WTC11 (cell line): ENCODE measurements around the gene NAB2. TPM values are rescaled to one million over a fixed set of nuclear protein-coding genes. Genes with fewer than 3 reads are reported as not detected.

Experiments
- ATAC-seq: fragments of 200-7000 bp; cut with Tn5 transposase; 2 replicates; pipeline ENCODE4 v1.10.0; 2021; ENCODE audit warnings: mild to moderate bottlenecking, moderate library complexity
- CTCF ChIA-PET: fragments of 300-600 bp; sonication (Branson Sonifier 250); formaldehyde crosslinking; loops from one replicate; lab custom pipeline; 2021; ENCODE audit warnings: antibody characterized with exemption; lab: Charles Lee
- POLR2A ChIA-PET: fragments of 350-600 bp; sonication (Branson Sonifier 250); formaldehyde crosslinking; loops from one replicate; lab custom pipeline; 2021; ENCODE audit warnings: antibody characterized with exemption; lab: Charles Lee
- DNase-seq: peaks from one replicate; pipeline ENCODE4 v3.0.0; 2021; ENCODE audit warnings: low spot score
- H3K27ac Mint-ChIP-seq: 2 replicates; pipeline ENCODE4 v1.8.0; 2021; ENCODE audit warnings: mixed read lengths
- H3K27me3 Mint-ChIP-seq: 2 replicates; pipeline ENCODE4 v1.8.0; 2021; ENCODE audit warnings: low read depth, mild to moderate bottlenecking, moderate library complexity, mixed read lengths
- H3K36me3 Mint-ChIP-seq: 2 replicates; pipeline ENCODE4 v1.8.0; 2021; ENCODE audit warnings: mixed read lengths
- H3K4me1 Mint-ChIP-seq: 2 replicates; pipeline ENCODE4 v1.8.0; 2022; ENCODE audit warnings: mixed read lengths
- H3K4me3 Mint-ChIP-seq: 2 replicates; pipeline ENCODE4 v1.8.0; 2021; ENCODE audit warnings: mild to moderate bottlenecking, moderate library complexity, mixed read lengths
- H3K9me3 Mint-ChIP-seq: 2 replicates; pipeline ENCODE4 v1.8.0; 2021; ENCODE audit warnings: mixed read lengths
- CDX4 ChIP-seq: fragments of 250-450 bp; sonication (Bioruptor Pico); IDR thresholded peaks from 2 replicates; pipeline ENCODE4 v1.9.0; 2021; ENCODE audit warnings: moderate library complexity, mild to moderate bottlenecking, inconsistent platforms, borderline replicate concordance
- CREB1 ChIP-seq: sonication (generic); formaldehyde crosslinking; IDR thresholded peaks from 2 replicates; pipeline ENCODE4 v1.8.0; 2023; ENCODE audit warnings: mild to moderate bottlenecking, missing genetic modification reagents
- CREM ChIP-seq: sonication (generic); formaldehyde crosslinking; IDR thresholded peaks from 2 replicates; pipeline ENCODE4 v1.8.1; 2022; ENCODE audit warnings: mild to moderate bottlenecking, missing genetic modification reagents, moderate library complexity
- E2F4 ChIP-seq: sonication (generic); formaldehyde crosslinking; IDR thresholded peaks from 2 replicates; pipeline ENCODE4 v1.8.1; 2022; ENCODE audit warnings: low read depth, mild to moderate bottlenecking, moderate library complexity, missing genetic modification reagents, borderline replicate concordance
- ELF4 ChIP-seq: sonication (generic); formaldehyde crosslinking; IDR thresholded peaks from 2 replicates; pipeline ENCODE4 v1.8.1; 2022; ENCODE audit warnings: low read depth, mild to moderate bottlenecking, moderate library complexity, missing genetic modification reagents
- EMX1 ChIP-seq: fragments of 250-450 bp; sonication (Bioruptor Pico); IDR thresholded peaks from 2 replicates; pipeline ENCODE4 v1.8.0; 2021; ENCODE audit warnings: mild to moderate bottlenecking
- ESRRA ChIP-seq: sonication (generic); formaldehyde crosslinking; IDR thresholded peaks from 2 replicates; pipeline ENCODE4 v1.8.1; 2022; ENCODE audit warnings: mild to moderate bottlenecking, missing genetic modification reagents, borderline replicate concordance
- ETV6 ChIP-seq: sonication (generic); formaldehyde crosslinking; IDR thresholded peaks from 2 replicates; pipeline ENCODE4 v1.8.1; 2022; ENCODE audit warnings: mild to moderate bottlenecking, missing genetic modification reagents
- HMGXB4 ChIP-seq: sonication (generic); formaldehyde crosslinking; IDR thresholded peaks from 2 replicates; pipeline ENCODE4 v1.8.1; 2023; ENCODE audit warnings: mild to moderate bottlenecking, moderate library complexity, missing genetic modification reagents
- IRF1 ChIP-seq: sonication (generic); formaldehyde crosslinking; IDR thresholded peaks from 2 replicates; pipeline ENCODE4 v1.8.0; 2023; ENCODE audit warnings: missing genetic modification reagents
- IRF2 ChIP-seq: sonication (generic); formaldehyde crosslinking; IDR thresholded peaks from 2 replicates; pipeline ENCODE4 v1.8.0; 2022; ENCODE audit warnings: low read depth, missing genetic modification reagents, borderline replicate concordance
- JUN ChIP-seq: sonication (generic); formaldehyde crosslinking; IDR thresholded peaks from 2 replicates; pipeline ENCODE4 v1.8.0; 2023; ENCODE audit warnings: mild to moderate bottlenecking, missing genetic modification reagents
- MYBL2 ChIP-seq: sonication (generic); formaldehyde crosslinking; IDR thresholded peaks from 2 replicates; pipeline ENCODE4 v1.8.1; 2023; ENCODE audit warnings: mild to moderate bottlenecking, moderate library complexity, missing genetic modification reagents
- NFATC4 ChIP-seq: fragments of 250-450 bp; sonication (Bioruptor Pico); IDR thresholded peaks from 2 replicates; pipeline ENCODE4 v1.9.0; 2021; ENCODE audit warnings: mild to moderate bottlenecking
- NR1H2 ChIP-seq: sonication (generic); formaldehyde crosslinking; IDR thresholded peaks from 2 replicates; pipeline ENCODE4 v1.9.0; 2021; ENCODE audit warnings: mild to moderate bottlenecking, moderate library complexity, missing genetic modification reagents
- NR3C1 ChIP-seq: sonication (generic); formaldehyde crosslinking; conservative IDR thresholded peaks from 2 replicates; pipeline ENCODE4 v1.8.1; 2023; ENCODE audit warnings: low read depth, mild to moderate bottlenecking, missing genetic modification reagents
- SMAD4 ChIP-seq: sonication (generic); formaldehyde crosslinking; IDR thresholded peaks from 2 replicates; pipeline ENCODE4 v1.8.0; 2022; ENCODE audit warnings: mild to moderate bottlenecking, missing genetic modification reagents
- SOX15 ChIP-seq: fragments of 250-450 bp; sonication (Bioruptor Pico); IDR thresholded peaks from 2 replicates; pipeline ENCODE4 v1.9.0; 2021; ENCODE audit warnings: mild to moderate bottlenecking
- TCF7 ChIP-seq: sonication (generic); formaldehyde crosslinking; IDR thresholded peaks from 2 replicates; pipeline ENCODE4 v1.8.0; 2022; ENCODE audit warnings: mild to moderate bottlenecking, low read depth, missing genetic modification reagents, moderate library complexity
- ZNF138 ChIP-seq: sonication (generic); formaldehyde crosslinking; conservative IDR thresholded peaks from 2 replicates; pipeline ENCODE4 v1.8.1; 2022; ENCODE audit warnings: mild to moderate bottlenecking, moderate library complexity, missing genetic modification reagents
- ZNF219 ChIP-seq: sonication (generic); formaldehyde crosslinking; IDR thresholded peaks from 2 replicates; pipeline ENCODE4 v1.8.0; 2023; ENCODE audit warnings: missing genetic modification reagents, mild to moderate bottlenecking, borderline replicate concordance
- ZNF317 ChIP-seq: sonication (generic); formaldehyde crosslinking; IDR thresholded peaks from 2 replicates; pipeline ENCODE4 v1.8.1; 2023; ENCODE audit warnings: low read depth, mild to moderate bottlenecking, moderate library complexity, missing genetic modification reagents, borderline replicate concordance
- ZNF396 ChIP-seq: fragments of 250-450 bp; sonication (Bioruptor Pico); IDR thresholded peaks from 2 replicates; pipeline ENCODE4 v1.8.0; 2021; ENCODE audit warnings: mild to moderate bottlenecking, moderate library complexity, borderline replicate concordance
- ZNF532 ChIP-seq: fragments of 250-450 bp; sonication (Bioruptor Pico); IDR thresholded peaks from 2 replicates; pipeline ENCODE4 v1.9.0; 2021; ENCODE audit warnings: mild to moderate bottlenecking, borderline replicate concordance
- total RNA-seq: library from RNA; stranded (reverse); gene quantifications from 3 replicates; pipeline ENCODE4 v1.2.3, GENCODE V29; 2021

Gene NAB2
- total RNA-seq, 1 experiment from 2014 or later, result 20.5 TPM

- H3K36me3 Mint-ChIP-seq, result no peaks in the 10 kb centered on the region
- ATAC-seq (no peak), DNase-seq (no peak)
- ChIA-PET POLR2A (no interaction called here), CTCF (interaction anchor here (0.6 to 1.4 kb wide), 8 partner anchors 9 to 202 kb away, joined by 3 to 7 read pairs (median 3); partner anchors contain the start of gene STAT6)
- no peaks in the 10 kb centered on the region for H3K9me3 Mint-ChIP-seq
- H3K4me3 Mint-ChIP-seq, result no peak overlapping the region
- H3K27ac Mint-ChIP-seq, result no peak overlapping the region
- peaks cover 8% of the 10 kb centered on the region for H3K4me1 Mint-ChIP-seq
- H3K27me3 Mint-ChIP-seq, result peaks cover 10% of the 10 kb centered on the region; the same call in 1 of the 2 replicates
- TF ChIP-seq IRF1 (CRISPR knock-in tag) (no peak), NFATC4 (no peak), IRF2 (CRISPR knock-in tag) (no peak), MYBL2 (no peak), EMX1 (CRISPR knock-in tag) (no peak), ZNF219 (CRISPR knock-in tag) (no peak), TCF7 (CRISPR knock-in tag) (no peak), CREB1 (CRISPR knock-in tag) (no peak), NR3C1 (CRISPR knock-in tag) (no peak), ZNF317 (CRISPR knock-in tag) (no peak), CDX4 (CRISPR knock-in tag) (no peak), JUN (CRISPR knock-in tag) (no peak), ZNF532 (CRISPR knock-in tag) (no peak), ELF4 (CRISPR knock-in tag) (no peak), ZNF396 (CRISPR knock-in tag) (no peak), NR1H2 (no peak), HMGXB4 (no peak), ETV6 (CRISPR knock-in tag) (no peak)
Observed at GRCh38 chr12:57040750-57041149, 48.2 kb upstream of the NAB2 start.

- DNase-seq (no peak), ATAC-seq (no peak)
- Mint-ChIP-seq H3K9me3 (no peaks in the 10 kb centered on the region), H3K27ac (no peak overlapping the region), H3K4me1 (peaks cover 4% of the 10 kb centered on the region), H3K4me3 (no peak overlapping the region), H3K27me3 (peaks cover 10% of the 10 kb centered on the region; the same call in 1 of the 2 replicates), H3K36me3 (no peaks in the 10 kb centered on the region)
- TF ChIP-seq ZNF138 (CRISPR knock-in tag), result no peak
- no peak for TF ChIP-seq SMAD4
- no peak for TF ChIP-seq SOX15 (CRISPR knock-in tag)
- no peak for TF ChIP-seq NR3C1 (CRISPR knock-in tag)
- TF ChIP-seq ESRRA, result no peak
- no peak for TF ChIP-seq JUN (CRISPR knock-in tag)
- TF ChIP-seq E2F4 (CRISPR knock-in tag), result no peak
- TF ChIP-seq CREM, result no peak
- no peak for TF ChIP-seq NFATC4
- TF ChIP-seq CDX4 (CRISPR knock-in tag), result no peak
- TF ChIP-seq ZNF396 (CRISPR knock-in tag), result no peak
- CTCF ChIA-PET, result interaction anchor here (1.4 to 2.5 kb wide), 2 partner anchors 69 to 82 kb away, joined by 3 to 9 read pairs; partner anchors contain the start of gene STAT6
- POLR2A ChIA-PET, result no interaction called here
Observed at GRCh38 chr12:57042695-57043094, 46.2 kb upstream of the NAB2 start.
